OCI-LY7 (cell line): ENCODE data around the gene ENO2.
"Not testable (repeated sequence)": the region's sequence is repeated elsewhere in the genome, so short reads cannot be mapped to it uniquely, and the experiment has no call there.

ENCODE experiments used
- CTCF ChIP-seq: fragments of 200-600 bp; sonication (generic); conservative IDR thresholded peaks from 2 replicates; pipeline ENCODE4 v1.5.1; 2014; ENCODE audit warnings: mild to moderate bottlenecking, antibody characterized with exemption, low read length, moderate library complexity, mixed read lengths
- EZH2phosphoT487 ChIP-seq: fragments of 200-600 bp; sonication (generic); IDR thresholded peaks from 2 replicates; pipeline ENCODE4 v1.6.1; 2018; ENCODE audit warnings: low read depth, borderline replicate concordance, mild to moderate bottlenecking, mixed run types, antibody characterized with exemption, low read length, moderate library complexity, mixed read lengths

GRCh38 chr12:6889775-6890573, 24.4 kb upstream of the ENO2 start:
- not testable (repeated sequence) for TF ChIP-seq CTCF, EZH2phosphoT487
